NCI-H748 (cell line): ENCODE results near the gene NFX1.
A peak's percentile ranks its signal among the peaks of the same experiment; 100 is the strongest.

Source experiments
- DNase-seq: peaks from one replicate; lab custom pipeline; 2025; ENCODE audit not compliant: unreplicated experiment; lab: John Stamatoyannopoulos, UW

NFX1 gene

DNA sequence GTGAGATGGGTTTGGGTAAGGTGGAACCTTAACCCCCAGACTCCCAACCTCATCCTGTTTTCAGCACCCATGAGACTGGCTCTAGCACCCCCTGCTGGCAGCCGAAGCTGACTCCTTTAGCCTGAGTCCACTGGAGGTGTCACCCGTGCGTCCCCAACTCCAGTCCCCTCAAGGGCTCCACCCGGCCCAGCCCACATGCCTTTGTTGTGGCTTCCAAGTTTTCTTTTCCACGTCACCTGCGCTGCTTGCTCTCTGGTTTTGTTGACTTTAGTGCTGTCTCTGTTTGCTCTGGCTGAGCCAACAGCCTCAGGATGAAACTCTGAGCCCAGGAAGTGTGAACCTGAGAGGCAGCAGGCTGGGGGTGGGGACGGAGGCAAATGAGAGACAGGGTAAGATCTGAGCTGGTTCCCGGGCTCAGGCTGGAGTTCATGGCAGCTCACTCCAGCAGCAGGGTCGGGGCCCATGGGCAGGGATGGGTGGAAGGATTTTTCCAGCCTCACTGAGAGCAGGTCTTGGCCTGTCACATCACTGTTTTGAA lies 125.3 kb downstream of the NFX1 start:
- DNase-seq = peak; percentile 80

DNA sequence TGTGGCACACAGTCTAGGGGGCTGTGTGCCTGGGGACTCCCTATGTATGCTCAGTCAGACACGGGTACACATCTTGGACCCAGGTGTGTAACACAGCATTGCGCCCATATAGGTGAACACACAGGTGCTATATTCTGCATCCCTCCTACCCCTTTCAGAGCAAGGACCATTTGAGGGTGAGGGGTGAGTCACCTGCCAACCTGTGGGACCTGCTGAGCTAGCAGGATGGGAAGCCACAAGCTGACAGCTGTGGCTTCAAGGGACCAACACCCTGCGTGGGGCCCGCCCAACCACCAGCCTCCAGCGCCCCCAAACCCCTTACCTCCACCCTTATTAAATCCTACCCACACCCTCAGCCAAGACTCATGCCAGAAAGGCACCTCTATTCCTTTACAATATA lies 126.7 kb downstream of the NFX1 start:
- DNase-seq = no peak

DNA sequence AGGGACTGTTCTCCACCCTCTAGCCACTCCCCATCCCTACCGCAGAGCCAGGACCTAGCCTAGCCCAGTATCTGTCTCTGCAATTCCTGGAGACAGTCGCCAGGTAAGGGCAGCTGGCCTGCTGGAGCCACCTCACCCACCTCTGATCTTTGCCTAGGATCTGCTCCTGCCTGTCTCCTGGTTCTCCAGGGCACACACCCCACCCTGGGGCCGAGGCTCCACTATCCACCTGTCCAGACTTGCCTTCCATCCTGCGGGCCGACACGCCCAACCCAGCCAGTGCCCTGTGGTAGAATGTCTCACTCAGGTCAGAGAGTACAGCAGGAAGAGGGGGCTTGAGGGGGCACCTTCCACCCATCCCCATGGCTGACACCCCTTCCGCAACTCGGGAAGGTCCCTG lies 127.8 kb downstream of the NFX1 start:
- DNase-seq = no peak

DNA sequence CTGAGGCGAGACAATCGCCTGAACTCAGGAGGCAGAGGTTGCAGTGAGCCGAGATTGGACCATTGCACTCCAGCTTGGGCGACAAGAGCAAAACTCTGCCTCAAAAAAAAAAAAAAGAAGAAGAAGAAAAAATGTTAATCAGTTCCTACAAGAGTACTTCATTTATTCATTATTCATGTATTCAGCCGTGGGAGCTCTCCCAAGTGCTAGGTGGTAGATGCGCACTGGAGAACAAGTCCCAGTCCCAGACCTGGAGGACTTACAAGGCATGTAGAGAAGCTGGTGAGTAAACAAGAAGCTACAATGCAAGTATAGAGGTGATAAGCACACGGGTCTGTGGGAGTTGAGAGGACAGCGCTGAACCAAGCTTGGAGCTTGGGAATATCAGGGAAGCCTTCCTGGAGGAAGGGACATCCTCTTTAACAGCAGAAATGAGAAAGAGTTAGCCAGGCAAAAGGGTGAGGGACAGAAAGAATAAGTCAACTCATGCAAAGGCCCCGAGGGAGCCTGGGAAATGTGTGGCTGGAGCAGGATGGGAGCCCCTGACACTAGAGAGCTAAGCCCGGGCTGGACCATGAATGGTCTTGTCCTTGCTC lies 129.5 kb downstream of the NFX1 start:
- no peak for DNase-seq
